HG03565 (cell line): ENCODE data around the gene SRGAP2B.
"Not testable (repeated sequence)": the region's sequence is repeated elsewhere in the genome, so short reads cannot be mapped to it uniquely, and the experiment has no call there.

Experiments
- ATAC-seq: cut with Tn5 transposase; IDR thresholded peaks from one replicate; pipeline ENCODE4 v1.9.1; 2021; ENCODE audit warnings: mild to moderate bottlenecking, moderate library complexity; ENCODE audit not compliant: unreplicated experiment

SRGAP2B gene

GRCh38 chr1:145000074-145000742 lies 94.9 kb downstream of the SRGAP2B start:
- not testable (repeated sequence) for ATAC-seq

DNA sequence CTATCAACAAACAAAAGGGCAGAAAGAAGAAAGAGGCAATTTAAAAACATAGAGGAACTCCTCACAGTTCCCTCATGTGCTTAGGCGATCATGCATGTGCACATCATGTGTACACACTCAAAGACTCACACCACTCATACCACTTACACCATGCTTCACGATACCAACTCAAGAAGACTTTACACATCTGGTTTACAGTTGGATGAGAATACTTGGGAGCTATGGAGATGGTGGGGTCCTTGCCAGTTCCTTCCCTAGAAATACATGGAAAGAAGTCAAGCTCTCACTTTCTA lies 96.2 kb downstream of the SRGAP2B start:
- not testable (repeated sequence) for ATAC-seq

GRCh38 chr1:144998134-144998980 lies 96.8 kb downstream of the SRGAP2B start:
- ATAC-seq = not testable (repeated sequence)

DNA sequence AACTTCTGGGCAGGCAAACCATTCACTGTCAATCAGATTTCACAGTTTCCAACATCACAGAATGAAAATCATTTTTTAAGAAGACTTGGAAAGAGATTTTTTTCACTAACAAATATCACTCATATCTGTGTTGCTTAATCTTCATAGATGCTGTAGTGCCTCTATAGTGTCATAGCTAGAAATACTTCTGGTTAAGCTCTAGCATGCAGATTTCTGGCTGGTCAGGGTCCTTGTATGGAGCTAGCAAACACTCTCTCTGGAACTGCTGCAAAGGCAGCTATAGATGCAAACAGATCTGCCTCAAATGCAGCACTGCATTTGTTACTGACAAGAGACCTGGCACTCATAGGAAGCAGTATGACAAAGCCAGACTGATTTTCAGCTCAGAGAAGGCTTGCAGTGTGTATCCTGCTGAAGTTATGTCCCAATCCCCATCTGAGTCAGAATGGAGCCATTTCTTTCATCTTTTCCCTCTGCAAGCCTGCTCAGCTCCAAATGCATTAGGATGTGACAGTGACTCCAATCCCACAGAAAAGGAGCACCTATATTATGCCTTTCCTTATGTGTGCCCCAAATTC lies 99.2 kb downstream of the SRGAP2B start:
- ATAC-seq = not testable (repeated sequence)

DNA sequence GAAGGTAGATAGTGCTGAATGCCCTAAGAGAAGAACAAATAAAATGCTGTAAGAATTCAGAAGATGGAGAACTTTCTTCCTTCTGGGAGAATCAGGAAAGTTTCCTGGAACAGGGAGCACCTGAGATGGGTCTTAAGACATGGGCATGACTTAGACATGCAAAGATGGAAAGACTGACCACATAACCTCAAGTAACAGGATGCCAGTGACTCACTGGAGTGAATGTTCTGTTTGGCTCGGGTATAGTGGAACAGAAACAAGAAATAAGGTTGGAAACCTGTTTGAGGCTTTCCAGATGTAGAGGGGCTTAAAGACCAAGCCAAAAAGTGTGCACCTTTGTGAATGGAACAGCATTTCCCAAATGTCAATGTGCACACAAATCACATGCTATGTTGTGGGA lies 102.2 kb downstream of the SRGAP2B start:
- ATAC-seq = not testable (repeated sequence)

DNA sequence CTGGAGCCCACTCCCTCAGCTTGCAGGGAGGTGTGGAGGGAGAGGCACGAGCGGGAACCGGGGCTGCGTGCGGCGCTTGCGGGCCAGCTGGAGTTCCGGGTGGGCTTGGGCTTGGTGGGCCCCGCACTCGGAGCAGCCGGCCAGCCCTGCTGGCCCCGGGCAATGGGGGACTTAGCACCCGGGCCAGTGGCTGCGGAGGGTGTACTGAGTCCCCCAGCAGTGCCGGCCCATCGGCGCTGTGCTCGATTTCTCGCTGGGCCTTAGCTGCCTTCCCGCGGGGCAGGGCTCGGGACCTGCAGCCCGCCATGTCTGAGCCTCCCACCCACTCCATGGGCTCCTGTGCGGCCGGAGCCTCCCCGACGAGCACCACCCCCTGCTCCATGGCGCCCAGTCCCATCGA lies 104.5 kb downstream of the SRGAP2B start:
- ATAC-seq = not testable (repeated sequence)

DNA sequence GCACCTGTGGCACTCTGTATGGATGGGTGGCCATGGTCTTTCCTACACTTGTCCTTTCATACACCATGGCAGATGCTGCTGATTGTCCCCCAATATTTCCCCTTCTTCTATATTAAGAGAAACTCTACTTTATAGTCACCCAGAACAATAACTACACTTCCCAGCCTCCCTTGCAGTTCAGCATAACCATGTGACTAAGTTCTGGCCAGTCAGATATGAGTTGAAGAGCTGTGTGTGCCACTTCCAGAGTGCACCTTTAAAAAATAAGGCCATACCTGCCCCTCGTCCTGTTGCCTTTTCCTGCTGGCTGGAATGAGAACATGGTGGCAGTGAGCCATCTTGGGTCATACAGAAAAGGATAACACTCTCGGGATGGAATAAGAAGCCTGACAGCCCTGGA lies 108.0 kb downstream of the SRGAP2B start:
- not testable (repeated sequence) for ATAC-seq

DNA sequence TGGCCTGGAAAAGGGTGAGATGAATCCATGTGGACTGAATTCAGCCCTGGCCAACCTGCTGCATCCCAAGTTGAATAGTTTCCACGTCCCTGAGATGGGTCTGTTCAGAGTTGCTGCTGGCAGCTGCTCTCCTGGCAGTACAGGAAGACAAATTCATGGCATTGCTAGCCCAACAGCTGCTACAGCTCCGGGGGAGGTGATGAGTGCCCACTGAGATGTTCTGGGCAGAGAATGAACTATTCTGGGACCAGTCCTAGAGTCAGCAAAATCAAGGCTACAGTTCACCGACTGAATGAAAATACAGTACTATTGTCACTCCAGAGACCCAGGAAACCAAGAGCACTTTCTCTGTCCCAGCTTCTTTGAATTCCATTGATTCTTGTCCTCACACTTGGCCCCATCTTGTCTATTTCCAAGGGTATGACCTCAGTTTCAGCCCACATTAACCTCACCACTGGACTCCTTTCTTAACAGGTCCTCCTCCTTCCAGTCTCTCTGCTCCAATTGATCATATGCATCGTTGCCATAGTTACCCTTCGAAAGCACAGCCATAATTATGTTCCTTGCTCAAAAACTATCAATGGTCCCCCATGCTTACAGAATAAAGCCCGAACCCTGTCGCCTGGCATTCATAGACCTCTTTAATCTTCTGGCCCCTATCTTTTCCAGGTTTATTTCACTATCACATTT lies 108.8 kb downstream of the SRGAP2B start:
- ATAC-seq = not testable (repeated sequence)

DNA sequence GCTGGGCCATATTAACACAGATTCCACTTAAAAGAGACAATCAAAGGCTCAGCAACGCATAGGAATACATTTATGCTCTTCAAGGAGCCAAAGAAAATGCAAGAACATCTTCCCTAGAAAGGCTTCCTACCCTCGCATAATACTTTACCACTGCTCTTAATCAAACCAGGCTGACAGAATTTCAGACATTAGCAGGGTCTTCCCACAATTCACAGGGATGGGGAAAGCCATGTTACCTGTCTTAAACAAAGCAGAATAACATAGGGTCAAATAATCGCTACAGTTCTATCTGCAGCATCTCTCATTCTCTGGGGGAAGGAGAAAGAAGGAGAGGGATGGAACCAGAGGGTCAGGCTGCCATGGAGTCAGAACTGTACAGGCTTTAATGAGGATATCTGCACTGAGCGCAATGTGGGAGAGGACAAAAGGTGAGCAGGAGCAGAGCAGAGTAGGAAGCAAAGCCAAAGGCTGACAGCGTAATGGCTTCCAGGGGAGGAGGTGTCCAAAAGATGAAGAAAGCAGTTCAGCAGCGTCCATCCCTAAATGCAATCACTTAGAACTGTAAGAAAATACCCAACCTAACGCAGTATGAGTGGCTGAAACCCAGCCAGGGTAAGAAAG lies 109.5 kb downstream of the SRGAP2B start:
- ATAC-seq = not testable (repeated sequence)

GRCh38 chr1:144982802-144983525 lies 112.2 kb downstream of the SRGAP2B start:
- not testable (repeated sequence) for ATAC-seq

- ATAC-seq = not testable (repeated sequence)
These were observed 114.0 kb downstream of the SRGAP2B start for GRCh38 chr1:144981157-144981556.

DNA sequence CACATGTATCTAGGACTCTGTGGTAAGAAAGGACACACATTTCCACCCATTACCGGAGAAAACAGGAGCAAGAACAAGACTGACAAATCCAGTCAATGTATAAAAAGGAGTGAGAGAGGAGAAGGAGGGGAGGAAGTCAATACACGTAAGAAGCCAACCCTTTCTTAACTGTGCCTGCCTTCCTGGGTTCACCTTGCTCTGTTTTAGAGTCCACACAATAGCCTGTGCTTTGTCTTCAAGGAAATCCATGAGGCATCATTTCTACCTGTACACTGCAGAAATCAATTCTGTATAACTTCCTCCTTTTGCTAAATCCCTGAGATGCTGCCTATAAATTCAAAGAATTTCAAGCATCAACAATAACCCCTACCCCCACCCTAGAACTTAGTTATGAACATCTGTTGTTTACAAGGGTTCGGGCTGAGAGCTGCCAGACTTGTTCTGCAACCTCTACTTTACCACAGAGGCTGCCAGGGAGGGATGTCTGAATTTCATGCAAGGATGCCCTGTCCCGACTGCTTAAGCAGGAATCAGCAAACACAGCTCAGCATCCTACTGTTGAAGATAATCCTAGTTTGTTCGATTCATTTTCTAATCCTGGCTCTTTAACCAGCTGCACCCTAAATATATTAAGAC lies 115.0 kb downstream of the SRGAP2B start:
- ATAC-seq = not testable (repeated sequence)

DNA sequence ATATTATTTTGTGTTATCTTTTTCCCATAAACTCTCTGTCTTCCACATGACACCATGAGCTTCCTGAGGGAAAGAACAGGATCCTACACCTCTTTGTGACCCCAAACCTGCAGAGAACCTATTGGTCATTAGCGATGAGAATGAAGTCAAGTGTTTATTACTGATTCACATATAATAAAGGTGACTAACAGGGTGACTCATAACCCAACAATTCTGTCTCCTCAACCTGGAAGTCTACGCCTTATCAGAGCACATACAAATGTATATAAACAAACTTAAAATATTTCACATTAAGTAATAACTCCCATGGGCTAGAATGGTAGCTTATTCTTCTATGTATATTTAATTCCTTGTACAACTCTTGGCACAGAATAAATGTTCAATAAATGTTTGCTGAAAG lies 117.3 kb downstream of the SRGAP2B start:
- not testable (repeated sequence) for ATAC-seq

DNA sequence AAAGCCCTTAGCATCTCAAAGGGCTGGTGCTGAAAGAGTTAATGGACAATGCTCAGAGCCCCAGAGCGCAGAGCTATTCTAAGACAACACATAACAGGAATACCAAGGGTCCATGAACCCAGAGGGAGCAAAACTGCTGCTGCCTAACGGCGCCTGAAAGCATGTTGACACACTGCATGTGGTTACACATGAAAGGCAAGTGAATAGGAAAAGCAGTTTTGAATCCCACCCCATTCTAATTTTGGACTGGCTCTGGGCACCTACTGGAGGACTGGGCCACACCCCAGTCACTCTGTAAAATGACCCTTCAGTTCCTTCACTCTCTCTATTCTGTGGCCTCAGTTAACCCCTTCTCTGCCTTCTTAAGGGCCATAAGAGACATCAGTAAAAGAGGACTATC lies 123.2 kb downstream of the SRGAP2B start:
- not testable (repeated sequence) for ATAC-seq

- not testable (repeated sequence) for ATAC-seq
These were observed 128.6 kb downstream of the SRGAP2B start for GRCh38 chr1:144966488-144966887.

GRCh38 chr1:144964765-144965164 lies 130.4 kb downstream of the SRGAP2B start:
- not testable (repeated sequence) for ATAC-seq

DNA sequence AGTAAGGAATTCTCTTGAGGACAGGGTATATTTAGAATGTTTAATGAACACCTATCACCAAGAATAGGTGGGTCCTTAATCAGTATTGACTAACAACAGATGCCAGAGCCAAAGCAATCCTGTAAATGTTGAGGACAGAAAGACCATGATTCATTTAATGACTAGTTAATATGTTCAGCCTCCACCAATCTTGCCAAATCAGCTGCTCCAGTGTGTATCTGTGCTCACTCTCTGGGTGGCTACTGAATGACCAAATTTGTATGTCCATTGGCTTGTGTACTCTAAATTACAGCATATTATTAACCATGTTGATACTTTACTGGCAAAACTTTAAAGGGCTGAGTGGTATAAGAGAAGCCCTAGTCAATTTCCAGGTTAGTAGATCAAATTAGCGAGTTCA lies 130.9 kb downstream of the SRGAP2B start:
- ATAC-seq = not testable (repeated sequence)

- ATAC-seq = not testable (repeated sequence)
These were observed 131.6 kb downstream of the SRGAP2B start for GRCh38 chr1:144963571-144963970.
